ENCODE results near the gene AASDHPPT. TPM values are rescaled to one million over a fixed set of nuclear protein-coding genes. Genes with fewer than 3 reads are reported as not detected.
"Not testable (repeated sequence)": the region's sequence is repeated elsewhere in the genome, so short reads cannot be mapped to it uniquely, and the experiment has no call there.

The AASDHPPT gene
- total RNA-seq, 1 donor from 2014 or later, result 64.1 TPM

GRCh38 chr11:106043540-106043939 lies 33.9 kb upstream of the AASDHPPT start:
- DNase-seq (ENCODE audit: low read depth, low spot score), result no peak
- no peak overlapping the region for H3K4me3 Mint-ChIP-seq
- no peak overlapping the region for H3K27ac Mint-ChIP-seq (ENCODE audit: unreplicated experiment)
- H3K27me3 Mint-ChIP-seq (ENCODE audit: low read depth), result no peaks in the 10 kb centered on the region
- no peaks in the 10 kb centered on the region for H3K4me1 Mint-ChIP-seq
- H3K36me3 Mint-ChIP-seq (ENCODE audit: low read depth), result no peaks in the 10 kb centered on the region
- TF ChIP-seq, protein P1, sequence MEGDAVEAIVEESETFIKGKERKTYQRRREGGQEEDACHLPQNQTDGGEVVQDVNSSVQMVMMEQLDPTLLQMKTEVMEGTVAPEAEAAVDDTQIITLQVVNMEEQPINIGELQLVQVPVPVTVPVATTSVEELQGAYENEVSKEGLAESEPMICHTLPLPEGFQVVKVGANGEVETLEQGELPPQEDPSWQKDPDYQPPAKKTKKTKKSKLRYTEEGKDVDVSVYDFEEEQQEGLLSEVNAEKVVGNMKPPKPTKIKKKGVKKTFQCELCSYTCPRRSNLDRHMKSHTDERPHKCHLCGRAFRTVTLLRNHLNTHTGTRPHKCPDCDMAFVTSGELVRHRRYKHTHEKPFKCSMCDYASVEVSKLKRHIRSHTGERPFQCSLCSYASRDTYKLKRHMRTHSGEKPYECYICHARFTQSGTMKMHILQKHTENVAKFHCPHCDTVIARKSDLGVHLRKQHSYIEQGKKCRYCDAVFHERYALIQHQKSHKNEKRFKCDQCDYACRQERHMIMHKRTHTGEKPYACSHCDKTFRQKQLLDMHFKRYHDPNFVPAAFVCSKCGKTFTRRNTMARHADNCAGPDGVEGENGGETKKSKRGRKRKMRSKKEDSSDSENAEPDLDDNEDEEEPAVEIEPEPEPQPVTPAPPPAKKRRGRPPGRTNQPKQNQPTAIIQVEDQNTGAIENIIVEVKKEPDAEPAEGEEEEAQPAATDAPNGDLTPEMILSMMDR (conservative IDR thresholded peaks at IDR 0.05), result no peak
- no peaks in the 10 kb centered on the region for H3K9me3 Mint-ChIP-seq

DNA sequence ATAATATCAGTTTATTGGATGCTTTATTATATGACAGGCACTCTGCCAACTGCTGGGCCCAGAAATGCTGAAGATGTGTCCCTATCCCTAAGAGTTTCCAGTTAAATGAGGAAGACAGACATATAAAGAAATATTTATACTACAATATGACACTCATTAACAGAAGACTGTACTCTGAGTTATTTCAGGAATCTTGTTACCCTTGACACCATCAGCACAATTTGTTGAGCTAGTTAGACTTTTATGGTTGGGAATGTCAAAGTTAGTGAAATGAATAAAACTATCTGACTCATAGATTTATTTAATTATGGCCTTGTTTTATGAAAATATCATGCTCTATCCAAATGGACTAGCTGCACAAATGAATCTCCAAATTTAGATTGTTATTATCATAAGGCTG lies 29.8 kb upstream of the AASDHPPT start:
- no peaks in the 10 kb centered on the region for H3K27me3 Mint-ChIP-seq (ENCODE audit: low read depth)
- no peak for DNase-seq (ENCODE audit: low read depth, low spot score)
- TF ChIP-seq, protein P1 (conservative IDR thresholded peaks at IDR 0.05), result no peak
- no peaks in the 10 kb centered on the region for H3K9me3 Mint-ChIP-seq
- no peaks in the 10 kb centered on the region for H3K4me1 Mint-ChIP-seq
- no peak overlapping the region for H3K27ac Mint-ChIP-seq (ENCODE audit: unreplicated experiment)
- no peaks in the 10 kb centered on the region for H3K36me3 Mint-ChIP-seq (ENCODE audit: low read depth)
- no peak overlapping the region for H3K4me3 Mint-ChIP-seq

GRCh38 chr11:106049727-106050476 lies 27.6 kb upstream of the AASDHPPT start:
- Mint-ChIP-seq H3K36me3 (ENCODE audit: low read depth) (no peaks in the 10 kb centered on the region), H3K4me1 (no peaks in the 10 kb centered on the region), H3K4me3 (no peak overlapping the region), H3K27ac (ENCODE audit: unreplicated experiment) (no peak overlapping the region), H3K27me3 (ENCODE audit: low read depth) (no peaks in the 10 kb centered on the region), H3K9me3 (no peaks in the 10 kb centered on the region)
- DNase-seq (ENCODE audit: low read depth, low spot score), result no peak
- TF ChIP-seq, protein P1 (conservative IDR thresholded peaks at IDR 0.05), result no peak

DNA sequence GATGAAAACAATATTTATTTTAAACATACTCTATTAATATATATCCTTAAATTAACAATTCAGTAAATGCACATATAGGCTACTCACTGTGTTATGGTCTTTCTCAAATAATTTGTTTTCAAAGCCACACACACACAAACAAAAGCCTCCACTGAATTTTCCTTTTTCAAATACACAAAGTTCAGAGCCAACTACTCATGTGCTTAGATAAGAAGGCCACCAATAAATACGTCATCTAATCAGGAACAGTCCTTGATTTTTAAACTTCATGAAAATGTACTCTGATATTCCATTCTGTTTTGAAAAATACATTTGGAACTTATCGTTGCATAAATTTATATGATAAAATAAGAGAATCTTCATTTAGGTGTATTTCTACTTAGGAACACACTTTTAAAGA lies 26.4 kb upstream of the AASDHPPT start:
- H3K4me1 Mint-ChIP-seq, result no peaks in the 10 kb centered on the region
- H3K27ac Mint-ChIP-seq (ENCODE audit: unreplicated experiment), result no peak overlapping the region
- H3K4me3 Mint-ChIP-seq, result no peak overlapping the region

DNA sequence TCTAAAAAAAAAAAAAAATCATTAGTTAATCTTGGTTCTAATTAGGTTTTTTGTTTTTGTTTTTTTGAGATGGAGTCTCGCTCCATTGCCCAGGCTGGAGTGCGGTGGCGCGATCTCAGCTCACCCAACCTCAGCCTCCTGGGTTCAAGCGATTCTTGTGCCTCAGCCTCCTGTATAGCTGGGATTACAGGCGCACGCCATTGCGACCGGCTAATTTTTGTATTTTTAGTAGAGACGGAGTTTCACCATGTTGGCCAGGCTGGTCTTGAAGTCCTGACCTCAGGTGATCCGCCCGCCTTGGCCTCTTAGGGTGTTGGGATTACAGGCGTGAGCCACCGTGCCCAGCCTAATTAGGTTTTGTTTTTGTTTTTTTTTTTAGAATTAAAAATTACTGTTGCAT lies 19.1 kb upstream of the AASDHPPT start:
- not testable (repeated sequence) for DNase-seq (ENCODE audit: low read depth, low spot score); H3K27me3 Mint-ChIP-seq (ENCODE audit: low read depth); H3K4me3 Mint-ChIP-seq; H3K36me3 Mint-ChIP-seq (ENCODE audit: low read depth); H3K9me3 Mint-ChIP-seq; H3K27ac Mint-ChIP-seq (ENCODE audit: unreplicated experiment)
- H3K4me1 Mint-ChIP-seq, result peaks cover 12% of the 10 kb centered on the region

More for the DNA sequence above, 26.4 kb upstream of the AASDHPPT start:
- no peaks in the 10 kb centered on the region for H3K9me3 Mint-ChIP-seq
- TF ChIP-seq, protein P1 (conservative IDR thresholded peaks at IDR 0.05), result no peak
- H3K36me3 Mint-ChIP-seq (ENCODE audit: low read depth), result no peaks in the 10 kb centered on the region
- H3K27me3 Mint-ChIP-seq (ENCODE audit: low read depth), result no peaks in the 10 kb centered on the region
- DNase-seq (ENCODE audit: low read depth, low spot score), result no peak

DNA sequence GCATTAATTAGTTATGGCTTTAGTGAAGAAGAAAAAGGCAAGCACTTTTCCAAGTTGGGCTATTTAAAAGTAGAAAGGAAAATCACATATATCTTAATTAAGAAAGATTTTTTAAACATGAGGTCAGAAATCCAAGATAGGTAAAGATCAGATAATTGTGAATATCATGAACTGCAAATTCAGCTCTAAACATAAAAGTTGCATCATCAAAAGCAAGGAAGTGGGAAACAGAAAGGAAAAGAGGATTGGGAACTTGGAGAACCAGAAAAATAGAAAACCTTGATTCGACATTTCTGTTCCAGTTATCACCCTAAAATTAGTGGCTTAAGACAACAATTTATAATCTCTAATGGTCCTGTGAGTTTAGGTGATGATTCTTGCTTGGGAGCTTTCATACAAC lies 17.8 kb upstream of the AASDHPPT start:
- peaks cover 5% of the 10 kb centered on the region for H3K9me3 Mint-ChIP-seq
- DNase-seq (ENCODE audit: low read depth, low spot score), result no peak
- H3K27me3 Mint-ChIP-seq (ENCODE audit: low read depth), result no peaks in the 10 kb centered on the region
- H3K27ac Mint-ChIP-seq (ENCODE audit: unreplicated experiment), result no peak overlapping the region
- TF ChIP-seq, protein P1 (conservative IDR thresholded peaks at IDR 0.05), result no peak
- H3K4me1 Mint-ChIP-seq, result peaks cover 12% of the 10 kb centered on the region
- peaks cover 2% of the 10 kb centered on the region for H3K36me3 Mint-ChIP-seq (ENCODE audit: low read depth)
- H3K4me3 Mint-ChIP-seq, result no peak overlapping the region
